ENCODE data around the gene C1QTNF2. TPM values are rescaled to one million over a fixed set of nuclear protein-coding genes. Genes with fewer than 3 reads are reported as not detected.

C1QTNF2 gene
- polyA plus RNA-seq, 1 experiment = 1.1 TPM

DNA sequence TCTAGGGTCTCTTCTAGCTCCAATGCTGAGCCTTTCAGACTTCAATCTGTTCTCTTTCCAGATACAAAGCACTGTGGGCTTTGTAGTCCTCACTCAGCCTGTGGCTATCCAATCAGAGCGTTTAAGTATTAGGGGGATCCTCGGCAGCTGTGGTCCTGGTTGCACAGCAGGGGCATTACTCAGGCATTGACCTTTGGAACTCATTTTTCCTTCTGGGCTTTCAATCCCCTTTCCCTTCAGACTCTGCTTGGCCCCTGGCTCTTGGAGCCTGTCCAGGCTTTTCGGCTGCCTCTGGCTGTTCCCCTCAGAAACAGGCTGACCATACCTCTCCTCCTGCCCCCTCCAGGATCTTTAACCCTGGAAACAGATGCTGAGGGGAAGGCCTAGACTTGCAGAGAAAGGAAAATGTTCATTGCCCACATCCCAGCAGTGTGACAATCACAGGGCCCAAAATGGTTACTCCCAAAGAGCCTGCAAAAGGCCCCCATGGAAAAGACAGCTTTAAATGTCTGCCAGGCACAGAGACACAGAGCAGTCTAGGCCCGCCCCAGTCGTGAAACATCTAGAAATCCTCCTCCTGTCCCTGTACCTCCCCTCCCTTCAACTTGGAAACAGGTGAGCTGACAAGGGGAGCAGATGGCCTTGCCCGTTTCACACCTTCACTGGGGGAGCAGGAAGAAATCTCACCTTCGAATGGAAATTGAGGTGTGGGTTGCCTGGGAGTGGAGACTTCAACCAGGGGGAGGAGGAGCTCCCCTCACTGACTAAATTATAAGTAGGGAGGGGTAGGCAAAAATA is 13.7 kb downstream of the C1QTNF2 start:
- CTCF ChIA-PET = interaction anchor here (1.0 to 1.9 kb wide), 3 partner anchors 11 to 335 kb away, joined by 3 to 9 read pairs (median 8); no protein-coding TSS in a partner anchor
- Histone ChIP-seq H3K4me3 (ENCODE audit: low read depth, low read length) (no peak overlapping the region), H3K27me3 (ENCODE audit: control insufficient read depth, insufficient read depth, low read length) (no peaks in the 10 kb centered on the region), H3K9me3 (ENCODE audit: control insufficient read depth, insufficient read depth, low read length) (no peaks in the 10 kb centered on the region), H3K27ac (ENCODE audit: low read depth, low read length) (no peak overlapping the region)
- no peak for DNase-seq (ENCODE audit: low read depth, low spot score)
- TF ChIP-seq, protein P1, sequence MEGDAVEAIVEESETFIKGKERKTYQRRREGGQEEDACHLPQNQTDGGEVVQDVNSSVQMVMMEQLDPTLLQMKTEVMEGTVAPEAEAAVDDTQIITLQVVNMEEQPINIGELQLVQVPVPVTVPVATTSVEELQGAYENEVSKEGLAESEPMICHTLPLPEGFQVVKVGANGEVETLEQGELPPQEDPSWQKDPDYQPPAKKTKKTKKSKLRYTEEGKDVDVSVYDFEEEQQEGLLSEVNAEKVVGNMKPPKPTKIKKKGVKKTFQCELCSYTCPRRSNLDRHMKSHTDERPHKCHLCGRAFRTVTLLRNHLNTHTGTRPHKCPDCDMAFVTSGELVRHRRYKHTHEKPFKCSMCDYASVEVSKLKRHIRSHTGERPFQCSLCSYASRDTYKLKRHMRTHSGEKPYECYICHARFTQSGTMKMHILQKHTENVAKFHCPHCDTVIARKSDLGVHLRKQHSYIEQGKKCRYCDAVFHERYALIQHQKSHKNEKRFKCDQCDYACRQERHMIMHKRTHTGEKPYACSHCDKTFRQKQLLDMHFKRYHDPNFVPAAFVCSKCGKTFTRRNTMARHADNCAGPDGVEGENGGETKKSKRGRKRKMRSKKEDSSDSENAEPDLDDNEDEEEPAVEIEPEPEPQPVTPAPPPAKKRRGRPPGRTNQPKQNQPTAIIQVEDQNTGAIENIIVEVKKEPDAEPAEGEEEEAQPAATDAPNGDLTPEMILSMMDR (IDR thresholded peaks at IDR 0.05; ENCODE audit: low read depth, low read length) = no peak
- POLR2A ChIA-PET = no interaction called here

DNA sequence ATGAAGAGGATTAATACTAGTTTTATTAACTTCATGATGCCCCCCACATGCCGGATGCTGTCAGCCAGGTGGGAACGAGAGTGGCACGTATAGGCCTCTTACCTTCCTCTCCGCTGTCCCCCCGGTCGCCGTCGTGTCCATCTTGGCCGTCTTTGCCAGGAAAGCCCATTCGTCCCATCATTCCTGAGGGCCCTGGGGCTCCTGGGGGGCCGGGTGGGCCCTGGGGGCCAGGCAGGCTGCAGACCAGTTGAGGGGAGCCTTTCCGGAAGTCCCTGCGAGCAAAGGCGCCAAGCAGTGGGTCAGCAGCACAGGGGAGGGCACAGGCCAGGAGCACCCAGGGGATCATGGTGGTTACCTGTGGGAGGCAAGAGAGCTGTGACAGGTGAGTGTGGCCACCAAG is 15.8 kb downstream of the C1QTNF2 start:
- CTCF ChIA-PET = no interaction called here
- Histone ChIP-seq H3K27me3 (ENCODE audit: control insufficient read depth, insufficient read depth, low read length) (no peaks in the 10 kb centered on the region), H3K4me3 (ENCODE audit: low read depth, low read length) (no peak overlapping the region), H3K27ac (ENCODE audit: low read depth, low read length) (no peak overlapping the region), H3K9me3 (ENCODE audit: control insufficient read depth, insufficient read depth, low read length) (no peaks in the 10 kb centered on the region; the same call in 1 of the 2 replicates)
- no peak for DNase-seq (ENCODE audit: low read depth, low spot score)
- POLR2A ChIA-PET = no interaction called here
- TF ChIP-seq, protein P1 (IDR thresholded peaks at IDR 0.05; ENCODE audit: low read depth, low read length) = no peak

DNA sequence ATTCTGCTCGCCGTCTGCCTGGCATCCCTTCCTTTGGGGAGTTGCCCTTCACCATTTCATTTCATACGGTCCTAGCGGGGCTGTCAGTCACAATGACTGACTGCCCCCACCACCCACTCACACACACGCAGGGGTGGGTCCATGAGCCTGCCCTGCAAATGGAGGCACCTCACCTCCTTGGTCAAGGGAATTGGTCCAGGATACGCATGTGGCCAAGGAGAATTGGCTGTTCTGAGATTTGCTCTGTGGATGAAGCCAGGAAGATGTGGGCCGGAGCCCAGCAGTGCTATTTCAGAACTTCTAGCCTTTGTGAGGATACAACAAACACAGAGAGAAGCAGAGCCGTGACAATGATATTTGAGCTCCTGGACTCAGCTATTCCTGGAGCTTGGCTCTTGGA is 17.0 kb downstream of the C1QTNF2 start:
- POLR2A ChIA-PET = interaction anchor here (0.6 kb wide), 1 partner anchor 17 kb away, joined by 4 read pairs; no protein-coding TSS in a partner anchor
- Histone ChIP-seq H3K27me3 (ENCODE audit: control insufficient read depth, insufficient read depth, low read length) (no peaks in the 10 kb centered on the region), H3K4me3 (ENCODE audit: low read depth, low read length) (no peak overlapping the region), H3K9me3 (ENCODE audit: control insufficient read depth, insufficient read depth, low read length) (no peaks in the 10 kb centered on the region; the same call in 1 of the 2 replicates), H3K27ac (ENCODE audit: low read depth, low read length) (no peak overlapping the region)
- no peak for DNase-seq (ENCODE audit: low read depth, low spot score)
- CTCF ChIA-PET = interaction anchor here (1.6 to 1.7 kb wide), 2 partner anchors 9 to 328 kb away, joined by 3 to 6 read pairs; no protein-coding TSS in a partner anchor
- TF ChIP-seq, protein P1 (IDR thresholded peaks at IDR 0.05; ENCODE audit: low read depth, low read length) = no peak

DNA sequence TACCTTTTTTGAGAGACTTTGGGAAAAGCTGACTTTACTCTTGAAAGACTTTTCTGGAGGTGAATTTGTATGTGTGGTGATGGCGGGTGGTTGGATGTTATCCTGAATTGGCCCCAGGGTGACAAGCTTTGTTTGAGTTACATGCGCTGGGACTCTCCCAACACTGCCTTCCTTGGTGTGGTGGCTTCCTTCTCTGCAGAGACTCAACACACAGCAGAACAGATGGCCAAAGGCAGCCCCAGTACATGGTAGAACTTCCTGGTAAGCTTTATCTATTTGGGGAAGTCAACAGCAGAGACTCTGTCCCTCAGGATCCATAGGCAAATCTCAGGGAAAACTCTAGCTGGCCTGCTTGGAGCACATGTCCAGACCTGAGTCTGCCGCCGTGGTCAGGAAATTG is 18.1 kb downstream of the C1QTNF2 start:
- H3K27me3 ChIP-seq (ENCODE audit: control insufficient read depth, insufficient read depth, low read length) = no peaks in the 10 kb centered on the region
- no peaks in the 10 kb centered on the region; the same call in 1 of the 2 replicates for H3K9me3 ChIP-seq (ENCODE audit: control insufficient read depth, insufficient read depth, low read length)
- no peak overlapping the region for H3K4me3 ChIP-seq (ENCODE audit: low read depth, low read length)
- DNase-seq (ENCODE audit: low read depth, low spot score) = no peak
- TF ChIP-seq, protein P1 (IDR thresholded peaks at IDR 0.05; ENCODE audit: low read depth, low read length) = no peak
- H3K27ac ChIP-seq (ENCODE audit: low read depth, low read length) = no peak overlapping the region
- CTCF ChIA-PET = interaction anchor here (0.9 to 1.6 kb wide), 3 partner anchors 154 to 331 kb away, joined by 3 to 9 read pairs (median 3); no protein-coding TSS in a partner anchor
- POLR2A ChIA-PET = no interaction called here

DNA sequence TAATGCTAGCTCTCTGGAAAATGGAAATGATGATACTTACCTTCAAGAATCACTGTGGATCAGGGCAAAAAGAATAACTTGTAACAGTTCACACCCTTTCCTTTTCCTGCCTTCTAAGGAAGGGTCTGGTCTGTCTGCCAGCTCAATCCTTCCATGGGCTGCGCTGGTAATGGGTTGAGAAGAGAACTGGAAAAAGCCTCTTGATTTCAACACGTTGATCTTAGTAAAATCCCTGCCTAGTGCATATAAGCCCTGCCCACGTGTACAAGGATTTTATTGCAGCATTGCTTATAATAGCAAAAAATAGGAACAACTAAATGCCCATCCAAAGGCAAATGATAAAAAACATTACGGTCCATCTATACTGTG is 20.5 kb downstream of the C1QTNF2 start:
- CTCF ChIA-PET = interaction anchor here (0.7 to 3.4 kb wide), 2 partner anchors 20 to 328 kb away, joined by 3 to 20 read pairs; partner anchors contain the start of gene C1QTNF2
- H3K4me3 ChIP-seq (ENCODE audit: low read depth, low read length) = no peak overlapping the region
- no peak overlapping the region for H3K27ac ChIP-seq (ENCODE audit: low read depth, low read length)
- TF ChIP-seq, protein P1 (IDR thresholded peaks at IDR 0.05; ENCODE audit: low read depth, low read length) = no peak
- no peak for DNase-seq (ENCODE audit: low read depth, low spot score)
- POLR2A ChIA-PET = no interaction called here
- H3K27me3 ChIP-seq (ENCODE audit: control insufficient read depth, insufficient read depth, low read length) = no peaks in the 10 kb centered on the region
- no peaks in the 10 kb centered on the region; the same call in 1 of the 2 replicates for H3K9me3 ChIP-seq (ENCODE audit: control insufficient read depth, insufficient read depth, low read length)
